Measurements from ENCODE around the gene TOR1AIP1. TPM values are rescaled to one million over a fixed set of nuclear protein-coding genes. Genes with fewer than 3 reads are reported as not detected.
A peak's percentile ranks its signal among the peaks of the same experiment; 100 is the strongest.

TOR1AIP1 gene
- total and polyA plus RNA-seq, 2 donors (not counting 1 experiment from before 2014, with no cell fraction given) = 51.1 to 62.3 TPM

- H2AFZ ChIP-seq (ENCODE audit: low read length) = no peak overlapping the region
- H3K27ac ChIP-seq (ENCODE audit: insufficient read depth, low read length) = no peak overlapping the region
- H4K20me1 ChIP-seq (ENCODE audit: control insufficient read depth, extremely low read depth, insufficient read depth, low read length) = no peaks in the 10 kb centered on the region
- TF ChIP-seq EZH2 (IDR thresholded peaks at IDR 0.05; ENCODE audit: low read length, missing control alignments) = no peak
- TF ChIP-seq, protein P1, sequence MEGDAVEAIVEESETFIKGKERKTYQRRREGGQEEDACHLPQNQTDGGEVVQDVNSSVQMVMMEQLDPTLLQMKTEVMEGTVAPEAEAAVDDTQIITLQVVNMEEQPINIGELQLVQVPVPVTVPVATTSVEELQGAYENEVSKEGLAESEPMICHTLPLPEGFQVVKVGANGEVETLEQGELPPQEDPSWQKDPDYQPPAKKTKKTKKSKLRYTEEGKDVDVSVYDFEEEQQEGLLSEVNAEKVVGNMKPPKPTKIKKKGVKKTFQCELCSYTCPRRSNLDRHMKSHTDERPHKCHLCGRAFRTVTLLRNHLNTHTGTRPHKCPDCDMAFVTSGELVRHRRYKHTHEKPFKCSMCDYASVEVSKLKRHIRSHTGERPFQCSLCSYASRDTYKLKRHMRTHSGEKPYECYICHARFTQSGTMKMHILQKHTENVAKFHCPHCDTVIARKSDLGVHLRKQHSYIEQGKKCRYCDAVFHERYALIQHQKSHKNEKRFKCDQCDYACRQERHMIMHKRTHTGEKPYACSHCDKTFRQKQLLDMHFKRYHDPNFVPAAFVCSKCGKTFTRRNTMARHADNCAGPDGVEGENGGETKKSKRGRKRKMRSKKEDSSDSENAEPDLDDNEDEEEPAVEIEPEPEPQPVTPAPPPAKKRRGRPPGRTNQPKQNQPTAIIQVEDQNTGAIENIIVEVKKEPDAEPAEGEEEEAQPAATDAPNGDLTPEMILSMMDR (conservative IDR thresholded peaks at IDR 0.05 in 1 of 2, IDR thresholded peaks at IDR 0.05 in 1 of 2; ENCODE audit: low read depth in 1 of 2, low read length in 2 of 2) = no peak
- no peaks in the 10 kb centered on the region for H3K36me3 ChIP-seq (ENCODE audit: control insufficient read depth, insufficient read depth, low read length)
- H3K79me2 ChIP-seq (ENCODE audit: control insufficient read depth, insufficient read depth, low read length) = no peaks in the 10 kb centered on the region
- no peaks in the 10 kb centered on the region for H3K9me3 ChIP-seq (ENCODE audit: control insufficient read depth, insufficient read depth, low read depth, low read length)
- H3K4me3 ChIP-seq (replicated peaks in 1 of 4; ENCODE audit: control extremely low read depth in 1 of 4, insufficient read depth in 1 of 4, low read depth in 3 of 4, low read length in 4 of 4) = no peak overlapping the region
- H3K4me2 ChIP-seq (ENCODE audit: extremely low read depth, insufficient read depth, low read length) = no peak overlapping the region
- H3K9ac ChIP-seq (ENCODE audit: insufficient read depth, low read length) = no peak overlapping the region
- no peaks in the 10 kb centered on the region for H3K27me3 ChIP-seq (ENCODE audit: control insufficient read depth, insufficient read depth, low read length)
- no peak for DNase-seq (ENCODE audit: low read depth in 2 of 2)
- H3K4me1 ChIP-seq (ENCODE audit: control insufficient read depth, extremely low read depth, insufficient read depth, low read length) = no peaks in the 10 kb centered on the region
Measured at GRCh38 chr1:179937668-179938254, 55.7 kb downstream of the TOR1AIP1 start.

DNA sequence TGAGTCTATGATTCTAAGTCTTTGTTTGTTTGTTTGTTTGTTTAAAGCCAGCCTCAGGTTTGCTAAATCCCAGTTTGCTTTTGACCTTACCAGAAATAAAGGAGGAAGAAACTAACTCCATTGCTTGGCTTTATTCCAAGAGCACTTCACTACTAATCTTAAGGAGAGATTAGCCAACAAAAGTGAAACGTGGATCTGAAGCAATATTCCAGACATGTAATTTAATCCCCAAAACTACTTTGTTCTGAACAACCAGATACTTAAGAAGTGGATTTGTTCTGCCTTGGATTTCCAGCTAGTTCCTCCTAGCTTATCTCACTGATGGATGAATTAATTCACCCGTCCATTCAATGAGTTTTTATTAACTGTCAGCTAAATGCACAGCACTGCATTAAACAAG, 56.7 kb downstream of the TOR1AIP1 start:
- H3K9ac ChIP-seq (ENCODE audit: insufficient read depth, low read length) = no peak overlapping the region
- H3K27ac ChIP-seq (ENCODE audit: insufficient read depth, low read length) = no peak overlapping the region
- H2AFZ ChIP-seq (ENCODE audit: low read length) = no peak overlapping the region
- TF ChIP-seq EZH2 (IDR thresholded peaks at IDR 0.05; ENCODE audit: low read length, missing control alignments) = no peak
- TF ChIP-seq, protein P1 (conservative IDR thresholded peaks at IDR 0.05 in 1 of 2, IDR thresholded peaks at IDR 0.05 in 1 of 2; ENCODE audit: low read depth in 1 of 2, low read length in 2 of 2) = no peak
- H3K4me3 ChIP-seq (replicated peaks in 1 of 4; ENCODE audit: control extremely low read depth in 1 of 4, insufficient read depth in 1 of 4, low read depth in 3 of 4, low read length in 4 of 4) = no peak overlapping the region
- DNase-seq (ENCODE audit: low read depth in 2 of 2) = peak in 1 of 2 donors; percentile 64
- no peaks in the 10 kb centered on the region for H3K36me3 ChIP-seq (ENCODE audit: control insufficient read depth, insufficient read depth, low read length)
- H4K20me1 ChIP-seq (ENCODE audit: control insufficient read depth, extremely low read depth, insufficient read depth, low read length) = no peaks in the 10 kb centered on the region
- H3K27me3 ChIP-seq (ENCODE audit: control insufficient read depth, insufficient read depth, low read length) = no peaks in the 10 kb centered on the region
- H3K4me2 ChIP-seq (ENCODE audit: extremely low read depth, insufficient read depth, low read length) = no peak overlapping the region
- H3K9me3 ChIP-seq (ENCODE audit: control insufficient read depth, insufficient read depth, low read depth, low read length) = no peaks in the 10 kb centered on the region
- no peaks in the 10 kb centered on the region for H3K79me2 ChIP-seq (ENCODE audit: control insufficient read depth, insufficient read depth, low read length)
- H3K4me1 ChIP-seq (ENCODE audit: control insufficient read depth, extremely low read depth, insufficient read depth, low read length) = no peaks in the 10 kb centered on the region

GRCh38 chr1:179939941-179940340, 57.9 kb downstream of the TOR1AIP1 start:
- no peak for DNase-seq (ENCODE audit: low read depth in 2 of 2)
- H3K4me3 ChIP-seq (replicated peaks in 1 of 4; ENCODE audit: control extremely low read depth in 1 of 4, insufficient read depth in 1 of 4, low read depth in 3 of 4, low read length in 4 of 4) = no peak overlapping the region
- H3K9me3 ChIP-seq (ENCODE audit: control insufficient read depth, insufficient read depth, low read depth, low read length) = no peaks in the 10 kb centered on the region
- no peaks in the 10 kb centered on the region for H3K36me3 ChIP-seq (ENCODE audit: control insufficient read depth, insufficient read depth, low read length)
- no peak overlapping the region for H3K27ac ChIP-seq (ENCODE audit: insufficient read depth, low read length)
- no peak overlapping the region for H3K9ac ChIP-seq (ENCODE audit: insufficient read depth, low read length)
- no peaks in the 10 kb centered on the region for H3K79me2 ChIP-seq (ENCODE audit: control insufficient read depth, insufficient read depth, low read length)
- H2AFZ ChIP-seq (ENCODE audit: low read length) = no peak overlapping the region
- TF ChIP-seq EZH2 (IDR thresholded peaks at IDR 0.05; ENCODE audit: low read length, missing control alignments) = no peak
- TF ChIP-seq, protein P1 (conservative IDR thresholded peaks at IDR 0.05 in 1 of 2, IDR thresholded peaks at IDR 0.05 in 1 of 2; ENCODE audit: low read depth in 1 of 2, low read length in 2 of 2) = no peak
- H4K20me1 ChIP-seq (ENCODE audit: control insufficient read depth, extremely low read depth, insufficient read depth, low read length) = no peaks in the 10 kb centered on the region
- H3K27me3 ChIP-seq (ENCODE audit: control insufficient read depth, insufficient read depth, low read length) = no peaks in the 10 kb centered on the region
- H3K4me2 ChIP-seq (ENCODE audit: extremely low read depth, insufficient read depth, low read length) = no peak overlapping the region
- no peaks in the 10 kb centered on the region for H3K4me1 ChIP-seq (ENCODE audit: control insufficient read depth, extremely low read depth, insufficient read depth, low read length)

Data from fibroblast of lung (primary cell).